Lung (tissue), 12 donors: ENCODE data around the gene TRPM6. TPM values are rescaled to one million over a fixed set of nuclear protein-coding genes. Genes with fewer than 3 reads are reported as not detected.

Source experiments
- ATAC-seq: fragments of 200-7000 bp; cut with Tn5 transposase; one replicate; pipeline ENCODE4 v1.9.1; 2020; ENCODE audit warnings: moderate number of reproducible peaks; ENCODE audit not compliant: insufficient read depth, low FRiP score
- DNase-seq, 3 donors: peaks; one replicate each; pipeline ENCODE4 v3.0.0-alpha.2; 2013 to 2017
- H3K27ac ChIP-seq, 2 donors: one replicate each; pipeline ENCODE4 v1.5.1; 2013; ENCODE audit warnings: mild to moderate bottlenecking in 2 of 2, moderate library complexity in 2 of 2, control low read depth in 1 of 2, inconsistent platforms in 1 of 2, low read depth in 1 of 2, low read length in 1 of 2
- H3K27me3 ChIP-seq, 3 donors: one replicate each; pipeline ENCODE4 v1.5.1; 2013; ENCODE audit warnings: low read length in 2 of 3; ENCODE audit not compliant: control insufficient read depth in 3 of 3, insufficient read depth in 3 of 3
- H3K36me3 ChIP-seq, 4 donors: one replicate each; pipeline ENCODE4 v1.5.1; 2013; ENCODE audit warnings: low read length in 4 of 4, mild to moderate bottlenecking in 1 of 4, moderate library complexity in 1 of 4; ENCODE audit not compliant: control insufficient read depth in 4 of 4, insufficient read depth in 4 of 4
- H3K4me1 ChIP-seq, 5 donors: one replicate each; pipeline ENCODE4 v1.5.1; 2013; ENCODE audit warnings: low read length in 5 of 5, mild to moderate bottlenecking in 2 of 5, moderate library complexity in 1 of 5; ENCODE audit not compliant: control insufficient read depth in 5 of 5, insufficient read depth in 5 of 5
- H3K4me3 ChIP-seq: one replicate; pipeline ENCODE4 v1.5.1; 2013; ENCODE audit warnings: mild to moderate bottlenecking, control low read depth, moderate library complexity
- H3K9ac ChIP-seq, 2 donors: one replicate each; pipeline ENCODE4 v1.5.1; 2013; ENCODE audit warnings: low read length in 2 of 2, control low read depth in 1 of 2; ENCODE audit not compliant: insufficient read depth in 1 of 2
- H3K9me3 ChIP-seq, 4 donors: one replicate each; pipeline ENCODE4 v1.5.1; 2013; ENCODE audit warnings: low read length in 3 of 4, mild to moderate bottlenecking in 1 of 4, moderate library complexity in 1 of 4; ENCODE audit not compliant: control insufficient read depth in 4 of 4, insufficient read depth in 3 of 4
- WGBS, 2 donors: extraction: QIAGEN DNeasy Blood & Tissue Kit; methylation state at CpG; one replicate each; pipeline ENCODE4 v1.1.7; 2013; 5-methylcytosine and 5-hydroxymethylcytosine counted together
- polyA plus RNA-seq, 2 donors: library from polyadenylated mRNA; stranded (reverse); fragments of 200-250 nt; gene quantifications; one replicate each; pipeline ENCODE4 v1.2.1, GENCODE V29; 2013
- total RNA-seq, 2 donors: library from RNA; depleted of rRNA in 1 of 2; stranded (reverse); fragments of >200 nt in 1 of 2; gene quantifications; one replicate each; pipeline ENCODE4 v1.2.1, GENCODE V29; 2014 to 2021
- TF ChIP-seq, protein P1 (sequence below): IDR thresholded peaks from 2 replicates; pipeline ENCODE4 v1.5.1; 2012; ENCODE audit warnings: mild to moderate bottlenecking; ENCODE audit errors: control extremely low read depth, extremely low read depth
- donor health status: control.
- donor health status: control.
- donor health status: Bipolar disorder and iron deficiency.
- donor health status: healthy.
- donor health status: DM: yes; HTN: yes; CAD: no.

The TRPM6 gene
- total and polyA plus RNA-seq, 4 donors = 0.10 to 2.3 (median 0.70) TPM

DNA sequence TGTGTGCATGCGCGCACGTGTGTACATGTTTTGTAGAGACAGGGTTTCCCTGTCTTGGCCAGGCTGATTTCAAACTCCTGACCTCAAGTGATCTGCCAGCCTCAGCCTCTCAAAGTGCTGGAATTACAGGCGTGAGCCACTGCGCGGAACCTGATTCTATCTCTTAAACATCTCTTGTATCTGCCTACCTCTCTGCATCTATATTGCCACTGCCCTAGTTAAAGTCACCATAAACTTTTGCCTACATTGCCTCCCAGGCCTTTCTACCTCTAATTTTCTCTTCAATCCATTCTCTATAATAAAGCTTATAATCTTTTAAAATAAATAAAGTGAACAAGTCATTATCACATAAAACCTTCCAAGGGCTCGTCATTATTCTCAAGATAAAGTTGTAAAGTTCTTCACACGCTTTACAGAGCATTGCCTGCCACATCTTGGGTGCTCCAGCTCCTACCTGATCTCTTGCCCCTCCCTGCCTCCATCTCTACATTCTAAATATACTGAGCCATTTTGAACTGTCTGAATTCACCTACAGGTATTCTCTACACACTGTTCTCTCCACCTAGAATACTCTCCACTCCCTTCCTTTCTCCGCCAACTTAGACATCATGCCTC is 15.0 kb downstream of the TRPM6 start:
- TF ChIP-seq, protein P1, sequence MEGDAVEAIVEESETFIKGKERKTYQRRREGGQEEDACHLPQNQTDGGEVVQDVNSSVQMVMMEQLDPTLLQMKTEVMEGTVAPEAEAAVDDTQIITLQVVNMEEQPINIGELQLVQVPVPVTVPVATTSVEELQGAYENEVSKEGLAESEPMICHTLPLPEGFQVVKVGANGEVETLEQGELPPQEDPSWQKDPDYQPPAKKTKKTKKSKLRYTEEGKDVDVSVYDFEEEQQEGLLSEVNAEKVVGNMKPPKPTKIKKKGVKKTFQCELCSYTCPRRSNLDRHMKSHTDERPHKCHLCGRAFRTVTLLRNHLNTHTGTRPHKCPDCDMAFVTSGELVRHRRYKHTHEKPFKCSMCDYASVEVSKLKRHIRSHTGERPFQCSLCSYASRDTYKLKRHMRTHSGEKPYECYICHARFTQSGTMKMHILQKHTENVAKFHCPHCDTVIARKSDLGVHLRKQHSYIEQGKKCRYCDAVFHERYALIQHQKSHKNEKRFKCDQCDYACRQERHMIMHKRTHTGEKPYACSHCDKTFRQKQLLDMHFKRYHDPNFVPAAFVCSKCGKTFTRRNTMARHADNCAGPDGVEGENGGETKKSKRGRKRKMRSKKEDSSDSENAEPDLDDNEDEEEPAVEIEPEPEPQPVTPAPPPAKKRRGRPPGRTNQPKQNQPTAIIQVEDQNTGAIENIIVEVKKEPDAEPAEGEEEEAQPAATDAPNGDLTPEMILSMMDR = no peak
- Histone ChIP-seq H3K27me3 (no peaks in the 10 kb centered on the region), H3K4me3 (no peak overlapping the region), H3K9me3 (peaks cover 0 to 4% (median 0%) of the 10 kb centered on the region in 4 donors), H3K27ac (no peak overlapping the region), H3K4me1 (no peaks in the 10 kb centered on the region), H3K9ac (no peak overlapping the region), H3K36me3 (no peaks in the 10 kb centered on the region)
- ATAC-seq (no peak), DNase-seq (no peak)
- WGBS, 2 donors = 90 to 93% methylated on average over 9 of the region's 9 CpGs

DNA sequence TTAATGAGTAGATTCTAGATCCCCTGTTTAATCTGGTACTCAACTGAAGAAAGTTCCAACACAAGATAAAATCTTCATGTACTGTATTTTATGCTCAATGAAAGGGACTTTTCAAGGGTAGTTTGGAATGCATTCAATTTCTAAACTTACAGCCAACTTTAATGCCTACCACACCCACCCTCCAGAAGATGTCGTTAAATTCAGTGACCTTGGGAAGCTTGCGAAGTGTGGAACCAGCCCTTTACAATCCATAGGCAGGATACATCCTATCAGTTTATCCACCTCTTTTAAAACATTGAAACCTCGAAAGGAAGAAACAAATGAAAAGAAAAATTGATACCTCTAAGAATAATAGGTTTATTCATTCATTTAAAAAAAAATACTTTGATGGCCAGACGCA is 20.2 kb downstream of the TRPM6 start:
- WGBS, 2 donors = 69 to 92% methylated on average over 4 of the region's 4 CpGs
- no peaks in the 10 kb centered on the region for H3K27me3 ChIP-seq
- no peak for ATAC-seq

DNA sequence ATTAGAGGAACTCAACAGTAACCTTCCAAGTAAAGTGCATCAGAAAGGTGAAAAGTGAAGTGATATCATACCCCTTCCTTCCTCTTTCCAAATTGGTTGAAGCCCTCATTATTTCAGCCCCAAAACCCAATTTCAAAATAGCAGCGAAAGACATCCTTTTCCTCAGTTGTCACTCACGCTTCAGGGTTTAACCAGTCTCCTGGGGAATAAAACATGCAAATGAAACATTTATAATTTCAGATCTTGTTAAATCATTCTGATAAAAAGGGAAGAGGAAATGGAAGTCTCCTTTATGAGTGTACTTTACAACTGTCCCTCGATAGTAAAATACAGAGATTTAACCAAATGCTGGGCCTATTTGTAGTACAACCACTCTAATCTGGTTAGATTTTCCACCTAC is 22.5 kb downstream of the TRPM6 start:
- DNase-seq = no peak
- Histone ChIP-seq H3K9ac (no peak overlapping the region), H3K4me3 (no peak overlapping the region), H3K27ac (no peak overlapping the region), H3K27me3 (no peaks in the 10 kb centered on the region), H3K4me1 (no peaks in the 10 kb centered on the region), H3K36me3 (no peaks in the 10 kb centered on the region), H3K9me3 (no peaks in the 10 kb centered on the region)
- no peak for ATAC-seq
- WGBS, 2 donors = 27 to 57% methylated on average over 3 of the region's 3 CpGs
- TF ChIP-seq, protein P1 = no peak

More for the DNA sequence above, 20.2 kb downstream of the TRPM6 start:
- DNase-seq = no peak
- no peak overlapping the region for H3K27ac ChIP-seq
- no peak overlapping the region for H3K4me3 ChIP-seq
- no peaks in the 10 kb centered on the region for H3K36me3 ChIP-seq
- TF ChIP-seq, protein P1 = no peak
- no peak overlapping the region for H3K9ac ChIP-seq
- no peaks in the 10 kb centered on the region for H3K9me3 ChIP-seq
- H3K4me1 ChIP-seq = no peaks in the 10 kb centered on the region
